ENCODE measurements around the gene LAMC3.

LAMC3 gene

GRCh38 chr9:131008909-131009618 is at the start of gene LAMC3:
LAMC3 (plus strand) TSS chr9:131009174; CDS start chr9:131009215, 41 bp downstream.
- no peak for DNase-seq

- no peak for DNase-seq
Observed at GRCh38 chr9:130959809-130960334, 49.1 kb upstream of the LAMC3 start.

GRCh38 chr9:130960522-130961378 is 48.2 kb upstream of the LAMC3 start:
- DNase-seq, result no peak

GRCh38 chr9:130961511-130962300 is 47.3 kb upstream of the LAMC3 start:
- no peak for DNase-seq

GRCh38 chr9:130962418-130963316 is 46.3 kb upstream of the LAMC3 start:
- no peak for DNase-seq

GRCh38 chr9:130963337-130963908 is 45.6 kb upstream of the LAMC3 start:
- DNase-seq, result no peak

GRCh38 chr9:130963916-130964315 is 45.1 kb upstream of the LAMC3 start:
- DNase-seq, result no peak

GRCh38 chr9:130965680-130966079 is 43.3 kb upstream of the LAMC3 start:
- DNase-seq, result no peak

- DNase-seq, result no peak
Observed at GRCh38 chr9:130970052-130970451, 38.9 kb upstream of the LAMC3 start.

GRCh38 chr9:130970855-130971254 is 38.1 kb upstream of the LAMC3 start:
- no peak for DNase-seq

GRCh38 chr9:130971294-130971849 is 37.6 kb upstream of the LAMC3 start:
- no peak for DNase-seq

GRCh38 chr9:130972277-130972956 is 36.6 kb upstream of the LAMC3 start:
- DNase-seq, result no peak

- DNase-seq, result no peak
Observed at GRCh38 chr9:130972957-130973685, 35.9 kb upstream of the LAMC3 start.

- no peak for DNase-seq
Observed at GRCh38 chr9:130973686-130974281, 35.2 kb upstream of the LAMC3 start.

GRCh38 chr9:130974697-130975096 is 34.3 kb upstream of the LAMC3 start:
- DNase-seq, result no peak

GRCh38 chr9:130975156-130975555 is 33.8 kb upstream of the LAMC3 start:
- no peak for DNase-seq

- DNase-seq, result no peak
Observed at GRCh38 chr9:130975932-130976841, 32.8 kb upstream of the LAMC3 start.

- DNase-seq, result no peak
Observed at GRCh38 chr9:130977811-130978221, 31.2 kb upstream of the LAMC3 start.

All from activated CD8-positive, alpha-beta memory T cell treated with anti-CD3 and anti-CD28 coated beads, Interleukin-2, amount 50 U/mL, for 48 hours (primary cell).